ENCODE data around the gene PRKN.
"Not testable (repeated sequence)": the region's sequence is repeated elsewhere in the genome, so short reads cannot be mapped to it uniquely, and the experiment has no call there.

PRKN gene

DNA sequence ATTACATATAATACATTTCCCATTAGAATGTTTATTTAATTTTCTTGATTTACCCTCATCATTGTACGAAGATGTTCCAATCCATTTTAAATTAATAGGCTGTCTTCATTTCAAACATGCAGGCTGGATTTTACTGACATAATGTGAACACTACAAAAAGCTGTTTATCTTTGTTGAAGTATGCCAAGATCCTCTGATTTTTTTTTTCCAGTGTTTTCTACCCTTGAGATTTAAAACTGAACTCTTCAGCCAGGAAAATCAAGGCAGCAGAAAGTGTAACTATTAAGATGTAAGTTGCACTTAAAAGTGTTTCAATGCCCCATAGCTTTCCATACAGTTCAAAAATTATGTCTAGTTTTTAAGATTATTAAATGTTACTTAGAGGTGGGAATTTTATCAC lies 43.5 kb downstream of the PRKN start:
- Histone ChIP-seq H3K4me1 (ENCODE audit: control insufficient read depth, insufficient read depth, low read length, poor library complexity, severe bottlenecking) (no peaks in the 10 kb centered on the region), H3K9me3 (ENCODE audit: control insufficient read depth, low read length) (no peaks in the 10 kb centered on the region), H3K27me3 (replicated peaks; ENCODE audit: control insufficient read depth, insufficient read depth, low read length, poor library complexity, severe bottlenecking) (no peaks in the 10 kb centered on the region), H3K27ac (ENCODE audit: insufficient read depth, low read length, poor library complexity, severe bottlenecking) (no peak overlapping the region), H3K4me3 (ENCODE audit: insufficient read depth, low read depth, low read length, poor library complexity, severe bottlenecking) (no peak overlapping the region), H3K36me3 (ENCODE audit: control insufficient read depth, insufficient read depth, low read length) (no peaks in the 10 kb centered on the region)
- DNase-seq = no peak

DNA sequence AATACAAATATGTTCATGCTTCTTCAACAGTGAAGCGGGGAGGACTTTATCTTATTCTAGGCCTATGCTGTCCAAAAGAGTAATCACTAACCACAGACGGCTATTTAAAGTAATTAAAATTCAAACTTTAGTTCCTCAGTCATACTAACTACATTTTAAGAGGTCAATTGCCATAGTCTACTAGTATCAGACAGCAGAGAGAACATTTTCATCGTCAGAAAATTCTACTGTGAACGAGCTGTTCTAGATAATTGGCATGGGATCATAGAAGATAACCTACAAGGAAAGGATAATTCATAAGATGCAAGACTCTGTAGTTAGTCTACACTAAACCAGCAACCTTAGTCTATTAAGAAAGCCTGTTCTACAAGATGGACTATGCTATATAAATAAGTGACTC lies 44.4 kb downstream of the PRKN start:
- DNase-seq = no peak
- Histone ChIP-seq H3K27ac (ENCODE audit: insufficient read depth, low read length, poor library complexity, severe bottlenecking) (no peak overlapping the region), H3K36me3 (ENCODE audit: control insufficient read depth, insufficient read depth, low read length) (no peaks in the 10 kb centered on the region), H3K4me1 (ENCODE audit: control insufficient read depth, insufficient read depth, low read length, poor library complexity, severe bottlenecking) (no peaks in the 10 kb centered on the region), H3K9me3 (ENCODE audit: control insufficient read depth, low read length) (no peaks in the 10 kb centered on the region), H3K4me3 (ENCODE audit: insufficient read depth, low read depth, low read length, poor library complexity, severe bottlenecking) (no peak overlapping the region), H3K27me3 (replicated peaks; ENCODE audit: control insufficient read depth, insufficient read depth, low read length, poor library complexity, severe bottlenecking) (no peaks in the 10 kb centered on the region)

DNA sequence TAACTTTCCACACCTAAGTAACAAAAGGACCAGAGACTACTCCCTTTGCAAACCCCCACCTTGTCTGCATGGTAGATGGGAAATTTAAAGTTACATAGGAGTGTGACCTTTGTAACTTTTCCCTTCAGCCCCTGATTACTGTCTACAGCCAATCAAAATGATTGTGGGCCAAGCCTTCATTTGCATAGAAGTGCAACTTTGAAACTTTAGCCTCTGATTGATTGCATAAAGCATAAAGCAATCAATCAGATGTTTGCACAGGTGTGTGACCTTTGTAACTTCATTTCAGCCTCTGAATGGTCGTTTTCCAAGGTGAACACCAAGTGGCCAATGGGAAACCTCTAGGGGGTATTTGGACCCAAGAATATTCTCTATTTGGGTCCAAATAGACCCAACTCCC lies 46.1 kb downstream of the PRKN start:
- Histone ChIP-seq H3K4me1 (ENCODE audit: control insufficient read depth, insufficient read depth, low read length, poor library complexity, severe bottlenecking) (no peaks in the 10 kb centered on the region), H3K4me3 (ENCODE audit: insufficient read depth, low read depth, low read length, poor library complexity, severe bottlenecking) (no peak overlapping the region), H3K27ac (ENCODE audit: insufficient read depth, low read length, poor library complexity, severe bottlenecking) (no peak overlapping the region), H3K9me3 (ENCODE audit: control insufficient read depth, low read length) (no peaks in the 10 kb centered on the region), H3K27me3 (replicated peaks; ENCODE audit: control insufficient read depth, insufficient read depth, low read length, poor library complexity, severe bottlenecking) (no peaks in the 10 kb centered on the region), H3K36me3 (ENCODE audit: control insufficient read depth, insufficient read depth, low read length) (no peaks in the 10 kb centered on the region)
- DNase-seq = no peak

DNA sequence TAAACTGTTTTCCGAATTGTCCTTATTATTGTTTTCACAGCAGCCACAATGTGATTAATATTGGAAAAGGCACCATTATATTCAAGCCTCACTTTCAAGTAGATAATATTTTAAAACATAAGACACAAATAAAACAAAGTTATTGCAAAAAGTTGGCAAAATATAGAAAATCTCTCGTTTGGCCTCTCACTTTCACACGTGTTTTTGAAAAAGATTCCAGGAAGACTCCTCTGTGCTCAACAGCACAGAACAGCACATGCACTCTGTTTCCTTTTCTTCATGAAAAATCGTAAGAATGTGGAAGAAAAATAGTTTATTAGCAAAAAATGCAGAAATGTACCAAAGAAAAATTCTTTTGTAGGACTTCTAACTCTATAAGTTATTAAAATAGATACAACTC lies 46.7 kb downstream of the PRKN start:
- H3K9me3 ChIP-seq (ENCODE audit: control insufficient read depth, low read length) = no peaks in the 10 kb centered on the region
- no peaks in the 10 kb centered on the region for H3K27me3 ChIP-seq (replicated peaks; ENCODE audit: control insufficient read depth, insufficient read depth, low read length, poor library complexity, severe bottlenecking)
- no peaks in the 10 kb centered on the region for H3K36me3 ChIP-seq (ENCODE audit: control insufficient read depth, insufficient read depth, low read length)
- no peak overlapping the region for H3K4me3 ChIP-seq (ENCODE audit: insufficient read depth, low read depth, low read length, poor library complexity, severe bottlenecking)
- H3K27ac ChIP-seq (ENCODE audit: insufficient read depth, low read length, poor library complexity, severe bottlenecking) = no peak overlapping the region
- H3K4me1 ChIP-seq (ENCODE audit: control insufficient read depth, insufficient read depth, low read length, poor library complexity, severe bottlenecking) = no peaks in the 10 kb centered on the region
- no peak for DNase-seq

GRCh38 chr6:162680367-162680766 lies 47.2 kb downstream of the PRKN start:
- Histone ChIP-seq H3K4me1 (ENCODE audit: control insufficient read depth, insufficient read depth, low read length, poor library complexity, severe bottlenecking) (no peaks in the 10 kb centered on the region), H3K4me3 (ENCODE audit: insufficient read depth, low read depth, low read length, poor library complexity, severe bottlenecking) (no peak overlapping the region), H3K36me3 (ENCODE audit: control insufficient read depth, insufficient read depth, low read length) (no peaks in the 10 kb centered on the region), H3K27ac (ENCODE audit: insufficient read depth, low read length, poor library complexity, severe bottlenecking) (no peak overlapping the region), H3K27me3 (replicated peaks; ENCODE audit: control insufficient read depth, insufficient read depth, low read length, poor library complexity, severe bottlenecking) (no peaks in the 10 kb centered on the region), H3K9me3 (ENCODE audit: control insufficient read depth, low read length) (no peaks in the 10 kb centered on the region)
- DNase-seq = no peak

- H3K4me3 ChIP-seq (ENCODE audit: insufficient read depth, low read depth, low read length, poor library complexity, severe bottlenecking) = no peak overlapping the region
- no peak overlapping the region for H3K27ac ChIP-seq (ENCODE audit: insufficient read depth, low read length, poor library complexity, severe bottlenecking)
- H3K4me1 ChIP-seq (ENCODE audit: control insufficient read depth, insufficient read depth, low read length, poor library complexity, severe bottlenecking) = no peaks in the 10 kb centered on the region
- no peaks in the 10 kb centered on the region for H3K27me3 ChIP-seq (replicated peaks; ENCODE audit: control insufficient read depth, insufficient read depth, low read length, poor library complexity, severe bottlenecking)
- H3K9me3 ChIP-seq (ENCODE audit: control insufficient read depth, low read length) = no peaks in the 10 kb centered on the region
- no peaks in the 10 kb centered on the region for H3K36me3 ChIP-seq (ENCODE audit: control insufficient read depth, insufficient read depth, low read length)
- DNase-seq = no peak
Observed at GRCh38 chr6:162679681-162680080, 47.9 kb downstream of the PRKN start.

DNA sequence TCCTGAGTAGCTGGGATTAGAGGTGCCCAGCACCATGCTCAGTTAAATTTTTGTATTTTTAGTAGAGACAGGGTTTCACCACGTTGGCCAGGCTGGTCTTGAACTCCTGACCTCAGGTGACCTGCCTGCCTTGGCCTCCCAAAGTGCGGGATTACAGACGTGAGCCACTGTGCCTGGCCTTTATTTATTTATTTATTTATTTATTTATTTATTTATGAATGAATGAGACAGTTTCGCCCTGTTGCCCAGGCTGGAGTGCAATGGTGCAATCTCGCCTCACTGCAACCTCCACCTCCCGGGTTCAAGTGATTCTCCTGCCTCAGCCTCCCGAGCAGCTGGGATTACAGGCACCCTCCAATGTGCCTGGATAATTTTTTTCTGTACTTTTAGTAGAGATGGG lies 48.7 kb downstream of the PRKN start:
- not testable (repeated sequence) for H3K4me1 ChIP-seq (ENCODE audit: control insufficient read depth, insufficient read depth, low read length, poor library complexity, severe bottlenecking); H3K4me3 ChIP-seq (ENCODE audit: insufficient read depth, low read depth, low read length, poor library complexity, severe bottlenecking); H3K27ac ChIP-seq (ENCODE audit: insufficient read depth, low read length, poor library complexity, severe bottlenecking); DNase-seq; H3K27me3 ChIP-seq (replicated peaks; ENCODE audit: control insufficient read depth, insufficient read depth, low read length, poor library complexity, severe bottlenecking); H3K9me3 ChIP-seq (ENCODE audit: control insufficient read depth, low read length); H3K36me3 ChIP-seq (ENCODE audit: control insufficient read depth, insufficient read depth, low read length)

- H3K4me3 ChIP-seq (ENCODE audit: insufficient read depth, low read depth, low read length, poor library complexity, severe bottlenecking) = no peak overlapping the region
- H3K9me3 ChIP-seq (ENCODE audit: control insufficient read depth, low read length) = no peaks in the 10 kb centered on the region
- H3K27ac ChIP-seq (ENCODE audit: insufficient read depth, low read length, poor library complexity, severe bottlenecking) = no peak overlapping the region
- H3K27me3 ChIP-seq (replicated peaks; ENCODE audit: control insufficient read depth, insufficient read depth, low read length, poor library complexity, severe bottlenecking) = no peaks in the 10 kb centered on the region
- no peaks in the 10 kb centered on the region for H3K4me1 ChIP-seq (ENCODE audit: control insufficient read depth, insufficient read depth, low read length, poor library complexity, severe bottlenecking)
- H3K36me3 ChIP-seq (ENCODE audit: control insufficient read depth, insufficient read depth, low read length) = no peaks in the 10 kb centered on the region
- DNase-seq = no peak
Observed at GRCh38 chr6:162675503-162675902, 52.1 kb downstream of the PRKN start.

GRCh38 chr6:162674452-162674851 lies 53.1 kb downstream of the PRKN start:
- Histone ChIP-seq H3K36me3 (ENCODE audit: control insufficient read depth, insufficient read depth, low read length) (no peaks in the 10 kb centered on the region), H3K4me1 (ENCODE audit: control insufficient read depth, insufficient read depth, low read length, poor library complexity, severe bottlenecking) (no peaks in the 10 kb centered on the region), H3K27me3 (replicated peaks; ENCODE audit: control insufficient read depth, insufficient read depth, low read length, poor library complexity, severe bottlenecking) (no peaks in the 10 kb centered on the region), H3K9me3 (ENCODE audit: control insufficient read depth, low read length) (no peaks in the 10 kb centered on the region), H3K27ac (ENCODE audit: insufficient read depth, low read length, poor library complexity, severe bottlenecking) (no peak overlapping the region), H3K4me3 (ENCODE audit: insufficient read depth, low read depth, low read length, poor library complexity, severe bottlenecking) (no peak overlapping the region)
- no peak for DNase-seq

GRCh38 chr6:162671580-162672165 lies 55.9 kb downstream of the PRKN start:
- H3K9me3 ChIP-seq (ENCODE audit: control insufficient read depth, low read length) = no peaks in the 10 kb centered on the region
- H3K36me3 ChIP-seq (ENCODE audit: control insufficient read depth, insufficient read depth, low read length) = no peaks in the 10 kb centered on the region
- H3K27ac ChIP-seq (ENCODE audit: insufficient read depth, low read length, poor library complexity, severe bottlenecking) = no peak overlapping the region
- H3K4me3 ChIP-seq (ENCODE audit: insufficient read depth, low read depth, low read length, poor library complexity, severe bottlenecking) = no peak overlapping the region
- H3K4me1 ChIP-seq (ENCODE audit: control insufficient read depth, insufficient read depth, low read length, poor library complexity, severe bottlenecking) = no peaks in the 10 kb centered on the region
- no peak for DNase-seq
- no peaks in the 10 kb centered on the region for H3K27me3 ChIP-seq (replicated peaks; ENCODE audit: control insufficient read depth, insufficient read depth, low read length, poor library complexity, severe bottlenecking)

DNA sequence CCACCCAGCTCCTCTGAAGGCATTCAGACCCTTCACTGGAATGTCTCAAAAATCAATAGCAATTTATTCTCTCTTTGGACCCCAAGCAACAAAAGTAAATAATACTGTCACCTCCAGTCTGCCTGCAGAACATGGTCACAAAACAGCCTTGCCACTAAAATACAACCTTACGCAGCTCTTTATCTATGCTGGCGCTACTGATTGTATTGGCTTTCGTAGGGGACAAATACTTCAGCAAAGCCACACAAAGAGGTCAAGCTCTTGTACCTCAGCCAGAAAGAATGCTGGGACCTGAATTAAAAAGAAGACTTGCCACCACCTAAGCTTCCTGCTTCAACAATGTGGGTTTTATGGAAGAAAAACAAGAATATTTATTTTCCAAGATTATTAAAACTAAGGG lies 57.2 kb downstream of the PRKN start:
- Histone ChIP-seq H3K27ac (ENCODE audit: insufficient read depth, low read length, poor library complexity, severe bottlenecking) (no peak overlapping the region), H3K4me1 (ENCODE audit: control insufficient read depth, insufficient read depth, low read length, poor library complexity, severe bottlenecking) (no peaks in the 10 kb centered on the region), H3K4me3 (ENCODE audit: insufficient read depth, low read depth, low read length, poor library complexity, severe bottlenecking) (no peak overlapping the region), H3K27me3 (replicated peaks; ENCODE audit: control insufficient read depth, insufficient read depth, low read length, poor library complexity, severe bottlenecking) (no peaks in the 10 kb centered on the region), H3K9me3 (ENCODE audit: control insufficient read depth, low read length) (no peaks in the 10 kb centered on the region), H3K36me3 (ENCODE audit: control insufficient read depth, insufficient read depth, low read length) (no peaks in the 10 kb centered on the region)
- no peak for DNase-seq

Data from effector memory CD4-positive, alpha-beta T cell (primary cell).